Left lobe of liver (tissue), 2 donors: ENCODE measurements around the gene MCRIP2. TPM values are rescaled to one million over a fixed set of nuclear protein-coding genes. Genes with fewer than 3 reads are reported as not detected.
"Not testable (repeated sequence)": the region's sequence is repeated elsewhere in the genome, so short reads cannot be mapped to it uniquely, and the experiment has no call there.

Experiments
- ATAC-seq: fragments of 200-7000 bp; cut with Tn5 transposase; one replicate; pipeline ENCODE4 v1.9.1; 2020; ENCODE audit warnings: mild to moderate bottlenecking, moderate library complexity
- DNase-seq: peaks from one replicate; pipeline ENCODE4 v3.0.0-alpha.2; 2020; ENCODE audit warnings: low spot score
- total RNA-seq: library from RNA; stranded (reverse); gene quantifications from one replicate; pipeline ENCODE4 v1.2.1, GENCODE V29; 2021
- donor health status: DM: no; HTN: no; CAD: no; lungs with moderate emphysema.
- donor health status: DM: no; HTN: yes; CAD: no.

MCRIP2 gene, protein sequence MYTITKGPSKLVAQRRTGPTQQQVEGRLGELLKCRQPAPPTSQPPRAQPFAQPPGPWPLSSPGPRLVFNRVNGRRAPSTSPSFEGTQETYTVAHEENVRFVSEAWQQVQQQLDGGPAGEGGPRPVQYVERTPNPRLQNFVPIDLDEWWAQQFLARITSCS
- total RNA-seq: 101 TPM

DNA sequence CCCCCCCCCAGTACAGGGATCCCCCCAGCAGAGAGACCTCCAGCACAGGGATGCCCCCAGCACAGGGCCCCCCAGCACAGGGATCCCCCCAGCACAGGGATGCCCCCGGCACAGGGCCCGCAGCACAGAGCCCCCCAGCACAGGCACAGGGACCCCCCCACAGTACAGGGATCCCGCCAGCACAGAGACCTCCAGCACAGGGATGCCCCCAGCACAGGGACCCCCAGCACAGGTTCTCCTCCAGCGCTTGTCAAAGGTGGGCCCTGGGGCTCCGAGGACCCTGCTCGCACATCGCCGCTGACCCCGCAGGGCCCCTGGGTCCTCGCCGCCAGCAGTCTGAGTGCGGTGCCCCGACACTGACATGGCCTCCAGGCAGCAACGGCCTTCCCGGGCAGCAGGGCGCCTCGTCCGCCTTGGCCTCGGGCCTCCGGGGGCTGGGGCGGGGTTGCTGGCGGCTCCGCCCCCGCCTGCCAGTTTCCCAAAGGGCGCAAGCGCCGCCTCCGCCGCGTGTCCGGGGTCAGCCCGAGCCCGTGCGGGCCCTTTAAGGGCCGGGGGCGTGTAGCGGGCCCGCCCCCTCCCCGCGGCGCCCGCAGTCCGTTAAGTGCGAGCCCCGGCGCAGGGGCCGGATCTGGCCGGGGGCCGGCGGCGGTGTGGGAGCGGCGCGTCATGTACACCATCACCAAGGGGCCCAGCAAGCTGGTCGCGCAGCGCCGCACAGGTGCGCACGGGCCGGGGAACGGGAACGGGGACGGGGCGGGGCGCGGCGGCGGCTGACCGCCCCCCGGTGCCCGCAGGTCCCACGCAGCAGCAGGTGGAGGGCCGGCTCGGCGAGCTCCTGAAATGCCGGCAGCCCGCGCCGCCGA, at the start of gene MCRIP2:
MCRIP2 (plus strand) TSS at position 503 of the 863 bp plus-strand sequence; CDS start at position 667, 164 bp downstream.
- peak; percentile 64 for ATAC-seq
- peak; percentile 95 for DNase-seq

DNA sequence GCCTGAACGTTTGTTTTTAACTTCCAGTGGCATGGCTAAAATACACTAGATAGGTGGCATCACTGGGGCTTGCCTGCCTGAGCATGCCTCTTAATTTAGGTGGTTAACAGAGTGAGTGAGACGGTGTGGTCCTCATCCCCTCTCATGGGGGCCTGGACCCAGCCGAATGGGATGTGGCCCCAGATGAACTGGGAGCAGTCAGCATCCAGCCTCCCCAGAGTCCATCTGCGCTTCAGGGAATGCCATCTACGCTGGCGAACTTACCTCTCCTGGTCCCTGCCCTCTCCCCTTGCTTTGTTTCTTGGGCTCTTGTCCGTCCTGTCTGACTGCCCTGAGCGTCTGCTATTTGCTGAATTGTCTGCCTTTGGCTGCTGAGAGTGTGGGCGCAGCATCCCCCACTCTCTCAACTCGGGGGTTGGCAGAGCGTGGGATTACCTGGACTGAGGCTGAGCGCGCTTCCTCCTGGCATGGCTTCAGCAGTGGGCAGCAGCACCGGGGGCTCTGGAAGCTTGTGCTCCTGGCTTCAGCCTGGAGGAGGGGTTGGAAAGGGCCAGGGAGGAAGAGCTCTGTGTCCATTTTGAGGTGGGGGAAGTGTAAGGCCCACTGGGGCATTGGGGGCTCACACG, 49.6 kb upstream of the MCRIP2 start:
- DNase-seq (no peak), ATAC-seq (no peak)

DNA sequence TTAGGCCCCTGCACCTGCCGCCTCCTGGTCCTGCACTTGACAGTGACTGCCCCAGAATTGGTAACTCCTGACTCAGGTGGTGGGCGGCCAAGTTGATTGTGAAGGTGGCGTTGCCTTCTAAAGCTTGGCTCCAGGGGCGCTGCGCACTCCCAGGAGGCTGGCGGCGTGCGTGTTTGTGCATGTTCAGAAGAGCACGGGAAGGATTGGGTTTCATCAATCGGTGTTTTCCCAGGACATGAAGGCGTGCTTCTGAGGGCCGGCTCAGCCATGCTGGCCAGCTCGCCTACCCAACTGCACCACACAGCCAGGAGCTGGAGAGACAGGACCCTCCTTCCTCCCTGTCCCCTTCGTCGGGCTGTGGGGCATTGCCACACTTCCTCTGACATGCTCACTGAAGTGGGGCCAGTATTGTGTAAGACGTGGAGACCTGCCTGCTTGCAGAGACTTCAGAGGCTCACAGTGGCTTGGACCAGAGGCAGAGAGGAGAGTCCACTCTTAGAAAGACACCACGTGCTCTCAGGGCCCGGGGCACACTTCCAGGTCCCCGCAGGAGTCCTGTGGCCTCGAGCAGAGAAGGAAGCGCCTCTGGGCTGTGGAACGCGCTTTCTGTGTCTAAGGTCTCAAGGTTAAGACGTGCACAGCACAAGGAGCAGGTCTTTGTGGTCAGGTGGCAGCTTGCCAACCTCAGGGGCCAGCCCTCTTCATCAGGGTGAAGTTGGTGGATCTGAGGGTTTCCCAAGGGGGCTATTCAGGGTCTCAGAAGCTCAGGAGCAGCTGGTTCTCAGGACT, 48.9 kb upstream of the MCRIP2 start:
- ATAC-seq: peak; percentile 23
- DNase-seq: peak; percentile 89

DNA sequence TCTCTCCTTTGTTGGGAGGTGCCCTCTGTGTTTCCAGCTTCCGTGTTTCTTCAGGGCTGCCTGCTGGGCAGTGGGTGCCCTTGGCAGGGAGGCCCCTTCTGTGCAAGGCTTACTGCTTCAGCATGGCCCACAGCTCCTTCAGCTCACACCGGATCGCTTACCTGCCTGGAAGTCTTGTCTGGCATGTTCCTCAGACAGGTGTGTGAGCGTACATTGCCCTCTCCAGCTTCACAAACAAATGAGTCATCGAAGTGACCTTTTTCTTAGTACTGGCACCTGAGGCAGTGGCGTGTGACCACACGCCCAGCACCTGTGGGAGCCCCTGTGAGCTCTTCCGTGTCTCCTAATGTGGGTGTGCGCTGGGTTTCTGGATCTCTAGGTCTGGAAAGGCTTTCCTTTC, 48.2 kb upstream of the MCRIP2 start:
- DNase-seq (no peak), ATAC-seq (peak; percentile 8)

DNA sequence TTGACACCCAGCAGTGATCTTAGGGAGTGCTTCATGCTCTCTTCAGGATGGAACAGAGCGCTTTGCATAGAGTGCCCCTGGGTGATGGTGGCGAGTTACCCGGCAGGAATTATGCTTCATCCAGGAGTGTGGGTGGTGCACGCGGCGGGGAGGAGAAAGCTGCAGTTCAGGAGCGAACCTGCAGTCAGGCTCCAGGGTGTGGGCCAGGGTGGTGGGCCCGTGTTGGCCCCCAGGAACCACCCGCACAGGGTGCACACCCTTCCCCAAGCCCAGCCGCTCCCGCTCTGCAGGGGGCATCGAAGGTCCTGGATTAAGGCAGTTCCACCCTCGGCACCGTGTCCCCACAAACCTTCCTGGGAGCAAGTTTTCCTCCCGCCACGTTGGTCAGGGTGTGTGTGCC, 47.8 kb upstream of the MCRIP2 start:
- DNase-seq: no peak
- ATAC-seq: no peak

DNA sequence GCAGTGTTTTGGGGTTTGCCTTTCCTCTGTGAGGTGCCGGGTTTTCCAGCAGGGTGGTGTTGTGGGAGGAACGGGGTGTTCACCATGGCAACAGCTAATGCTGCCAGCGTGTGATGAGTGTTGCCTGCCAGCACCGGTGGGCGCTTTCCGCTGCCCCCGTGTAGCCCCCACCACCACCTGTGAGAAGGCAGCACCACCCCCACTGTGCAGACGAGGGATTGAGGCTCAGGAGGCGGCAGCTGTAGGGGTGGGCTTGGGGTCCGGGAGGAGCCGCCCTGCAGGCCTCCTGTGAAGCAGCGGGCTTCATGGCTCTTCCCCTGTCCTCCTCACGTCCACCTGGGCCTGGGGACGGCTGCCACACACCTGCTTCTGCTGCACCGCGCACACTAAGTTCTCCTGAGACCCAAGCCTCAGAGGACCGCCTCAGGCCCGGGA, 46.5 kb upstream of the MCRIP2 start:
- no peak for DNase-seq
- no peak for ATAC-seq

DNA sequence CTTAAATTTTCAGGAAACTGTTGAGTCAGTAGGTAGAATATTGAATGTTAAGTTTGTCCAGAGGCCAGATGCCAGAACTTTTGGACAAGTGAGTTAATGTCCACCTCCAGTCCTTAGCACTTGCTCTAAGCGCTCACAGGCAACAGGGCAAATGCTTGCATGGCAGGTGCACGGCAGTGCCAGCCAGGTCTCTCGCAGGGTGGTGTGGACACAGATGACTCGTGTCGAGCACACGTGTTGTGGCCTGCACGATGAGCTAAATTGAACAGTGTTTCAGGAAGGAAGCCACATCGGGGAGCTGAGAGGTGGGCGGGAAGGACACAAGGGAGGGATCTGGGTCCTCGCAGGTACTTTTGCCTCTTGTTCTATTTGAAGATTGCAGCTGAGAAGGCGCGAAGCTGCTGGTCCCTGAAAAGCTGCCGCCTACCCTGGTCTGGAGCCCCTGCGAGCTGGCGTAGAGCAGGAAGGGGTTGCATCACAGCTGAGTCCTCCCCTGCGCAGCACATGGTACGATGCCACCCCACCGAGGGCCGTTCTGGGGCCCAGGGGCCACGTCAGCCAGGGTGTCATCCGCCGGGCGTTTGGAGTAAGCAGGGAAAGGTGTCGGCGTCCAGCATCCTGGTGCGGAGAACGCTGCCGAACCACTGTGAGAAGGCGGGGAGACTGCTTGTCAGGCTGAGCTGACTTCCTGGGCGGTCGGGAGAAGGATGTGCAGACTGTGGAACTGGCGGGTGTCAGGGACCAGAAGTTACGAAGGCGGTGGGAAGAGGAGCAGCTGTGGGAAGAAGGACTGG, 45.5 kb upstream of the MCRIP2 start:
- ATAC-seq (peak; percentile 63), DNase-seq (peak; percentile 83)

DNA sequence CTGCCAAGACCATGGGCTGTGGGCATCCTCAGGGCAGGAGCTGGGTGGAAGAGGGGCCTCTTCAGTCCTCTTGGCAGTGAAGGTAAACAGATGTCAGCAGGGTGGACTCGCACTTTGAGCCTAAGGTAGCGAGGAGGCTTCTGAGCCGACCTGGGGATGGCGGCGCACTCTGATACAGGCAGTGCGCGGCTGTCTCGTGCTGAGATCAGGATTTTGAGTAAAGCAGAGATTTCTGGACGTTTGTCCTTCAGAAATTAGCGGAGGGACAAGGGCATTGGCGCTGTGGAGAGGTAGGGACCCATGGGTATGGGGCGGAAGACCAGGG, 44.9 kb upstream of the MCRIP2 start:
- DNase-seq: no peak
- no peak for ATAC-seq

DNA sequence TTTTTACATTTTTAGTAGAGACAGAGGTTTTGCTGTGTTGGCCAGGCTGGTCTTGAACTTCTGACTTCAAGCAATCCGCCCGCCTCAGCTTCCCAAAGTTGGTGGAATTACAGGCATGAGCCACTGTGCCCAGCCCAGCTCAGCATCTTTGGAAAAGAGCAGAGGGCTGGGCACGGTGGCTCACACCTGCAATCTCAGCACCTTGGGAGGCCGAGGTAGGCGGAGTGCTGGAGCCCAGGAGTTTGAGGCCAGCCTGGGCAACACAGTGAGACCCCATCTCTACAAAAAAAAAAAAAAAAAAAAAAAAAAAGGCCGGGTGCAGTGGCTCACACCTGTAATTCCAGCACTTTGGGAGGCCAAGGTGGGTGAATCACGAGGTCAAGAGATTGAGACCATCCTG, 44.0 kb upstream of the MCRIP2 start:
- ATAC-seq, DNase-seq: not testable (repeated sequence)

DNA sequence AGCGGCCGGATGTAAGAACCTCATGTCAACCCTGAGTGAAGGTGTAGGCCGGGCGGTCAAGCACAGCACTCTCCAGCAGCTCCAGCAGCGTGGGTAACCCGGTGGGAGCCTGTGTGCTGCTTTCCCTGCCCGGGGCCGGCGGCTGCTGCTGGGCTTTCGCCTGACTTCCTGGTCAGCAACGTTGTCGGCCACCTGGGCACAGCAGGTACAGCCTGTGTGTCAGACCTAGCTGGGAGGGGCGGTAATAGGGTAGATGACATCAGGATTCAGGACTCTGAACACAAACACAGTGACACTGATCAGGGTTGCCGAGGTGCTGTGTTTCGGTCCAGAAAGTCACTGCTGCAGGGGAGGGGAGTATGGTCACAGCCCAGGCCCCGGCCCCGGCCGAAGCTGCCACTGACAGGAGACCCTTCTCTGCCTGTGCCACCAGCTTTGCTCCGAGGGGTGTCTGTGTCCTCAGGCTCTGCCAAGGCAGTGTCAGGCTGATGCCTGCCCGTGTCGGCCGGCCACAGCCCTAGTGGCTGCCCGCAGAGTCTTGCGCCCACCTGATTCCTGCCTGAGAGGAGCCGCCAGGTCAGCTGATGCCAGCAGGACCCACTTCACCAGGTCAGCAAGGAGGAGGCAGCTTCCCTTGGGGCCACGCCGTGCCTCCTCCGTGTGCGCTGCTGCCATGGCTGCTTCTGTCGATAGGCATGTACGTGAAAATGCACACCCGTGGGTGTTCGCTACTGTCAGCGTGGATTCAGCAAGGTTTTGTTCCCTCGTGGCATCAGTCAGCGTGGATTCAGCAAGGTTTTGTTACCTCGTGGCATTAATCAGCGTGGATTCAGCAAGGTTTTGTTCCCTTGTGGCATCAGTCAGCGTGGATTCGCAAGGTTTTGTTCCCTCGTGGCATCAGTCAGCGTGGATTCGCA, 42.5 kb upstream of the MCRIP2 start:
- ATAC-seq (peak; percentile 82), DNase-seq (peak; percentile 75)

DNA sequence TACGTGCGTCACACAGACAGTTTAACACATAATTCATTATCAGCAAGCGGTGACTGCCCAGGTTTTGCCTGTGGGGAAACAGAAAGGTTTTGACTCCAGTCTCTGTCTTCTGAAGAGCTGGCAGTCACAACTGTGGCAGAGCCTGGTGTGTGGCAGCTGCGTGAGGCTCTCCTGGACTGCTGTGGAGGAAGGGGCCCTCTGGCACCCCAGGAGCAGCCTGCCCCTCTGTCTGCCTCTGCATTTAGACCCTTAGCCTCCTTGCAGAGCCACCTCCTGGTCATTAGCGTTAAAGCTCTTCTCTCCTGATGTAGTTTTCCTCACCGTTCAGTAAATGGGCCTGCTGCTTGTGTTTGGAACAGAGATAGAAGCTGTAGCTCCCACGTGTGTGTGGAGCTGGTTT, 40.8 kb upstream of the MCRIP2 start:
- ATAC-seq (peak; percentile 10), DNase-seq (no peak)

DNA sequence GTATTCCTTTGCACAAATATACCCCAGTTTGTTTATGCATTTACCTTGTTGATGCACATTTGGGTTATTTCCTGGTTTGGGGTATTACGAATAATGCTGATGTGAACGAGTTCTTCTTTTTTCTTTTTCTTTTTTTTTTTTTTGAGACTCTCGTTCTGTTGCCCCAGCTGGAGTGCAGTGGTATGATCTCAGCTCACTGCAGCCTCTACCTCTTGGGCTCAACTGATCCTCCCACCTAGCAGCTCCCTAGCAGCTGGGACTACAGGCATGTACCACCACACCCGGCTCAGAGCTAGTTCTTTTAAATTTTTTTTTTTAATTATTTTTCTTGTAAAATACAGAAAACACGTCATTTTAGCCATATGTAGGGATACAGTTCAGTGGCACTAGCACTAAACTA, 37.7 kb upstream of the MCRIP2 start:
- ATAC-seq (no peak), DNase-seq (no peak)

DNA sequence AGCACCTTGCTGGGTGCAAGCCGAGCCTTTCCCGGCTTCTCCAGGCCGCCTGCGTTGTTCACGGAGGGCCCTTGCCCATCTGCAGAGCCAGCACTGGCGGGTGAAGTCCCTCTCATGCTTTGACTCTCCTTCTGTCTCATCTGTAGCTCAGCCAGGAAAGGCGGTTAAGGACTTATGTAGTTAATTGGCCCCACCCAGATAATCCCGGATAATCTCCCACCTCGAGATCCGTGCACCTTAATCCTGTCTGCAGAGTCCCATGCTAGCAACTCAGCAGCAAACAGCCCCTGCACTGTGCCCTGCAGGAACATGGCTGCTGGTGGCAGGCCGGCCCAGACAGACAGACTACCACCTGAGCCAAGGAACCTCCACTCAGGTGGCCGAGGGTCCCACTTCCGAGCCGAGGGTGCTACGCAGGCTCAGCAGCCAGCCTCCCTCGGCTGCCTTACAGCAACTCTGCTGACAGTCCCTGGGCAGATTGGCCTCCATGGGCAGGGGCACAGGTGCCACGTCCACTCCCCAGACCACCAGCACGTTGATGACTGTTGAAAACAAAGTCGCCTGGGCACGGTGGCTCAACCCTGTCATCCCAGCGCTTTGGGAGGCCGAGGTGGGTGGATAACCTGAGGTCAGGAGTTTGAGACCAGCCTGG, 34.8 kb upstream of the MCRIP2 start:
- DNase-seq: no peak
- no peak for ATAC-seq

DNA sequence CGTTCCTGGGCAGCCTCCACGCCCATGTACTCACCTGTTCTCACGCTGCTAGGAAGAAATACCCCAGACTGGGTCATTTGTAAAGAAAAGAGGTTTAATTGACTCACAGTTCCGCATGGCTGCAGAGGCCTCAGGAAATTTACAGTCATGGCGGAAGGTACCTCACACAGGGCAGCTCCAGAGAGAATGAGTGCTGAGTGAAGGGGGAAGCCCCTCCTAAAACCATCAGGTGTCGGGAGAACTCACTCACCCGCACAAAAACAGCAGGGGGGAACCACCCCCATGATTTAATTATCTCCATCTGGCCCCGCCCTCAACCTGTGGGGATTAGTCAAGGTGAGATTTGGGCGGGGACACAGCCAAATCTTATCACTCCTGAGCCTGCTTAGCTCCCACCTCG, 33.6 kb upstream of the MCRIP2 start:
- ATAC-seq (no peak), DNase-seq (no peak)

DNA sequence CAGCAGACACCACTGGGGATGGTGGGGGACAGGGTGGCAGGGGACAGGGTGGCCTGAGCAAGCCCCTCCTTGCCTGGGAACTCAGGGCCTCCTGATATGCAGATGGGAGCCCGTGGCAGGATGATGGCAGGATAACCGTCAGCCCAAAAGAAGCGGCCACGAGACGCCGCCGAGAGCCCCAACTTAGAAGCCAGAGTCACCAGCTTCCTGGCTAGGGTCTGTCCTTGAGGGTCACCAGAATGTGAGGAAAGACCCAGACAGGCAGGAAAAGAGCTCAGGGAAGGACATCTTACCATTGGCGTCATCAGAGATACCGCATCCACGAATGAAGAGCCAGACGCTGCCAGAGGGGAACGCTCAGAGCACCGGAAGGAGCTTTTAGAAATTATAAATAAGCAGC, 32.3 kb upstream of the MCRIP2 start:
- DNase-seq (no peak), ATAC-seq (no peak)

DNA sequence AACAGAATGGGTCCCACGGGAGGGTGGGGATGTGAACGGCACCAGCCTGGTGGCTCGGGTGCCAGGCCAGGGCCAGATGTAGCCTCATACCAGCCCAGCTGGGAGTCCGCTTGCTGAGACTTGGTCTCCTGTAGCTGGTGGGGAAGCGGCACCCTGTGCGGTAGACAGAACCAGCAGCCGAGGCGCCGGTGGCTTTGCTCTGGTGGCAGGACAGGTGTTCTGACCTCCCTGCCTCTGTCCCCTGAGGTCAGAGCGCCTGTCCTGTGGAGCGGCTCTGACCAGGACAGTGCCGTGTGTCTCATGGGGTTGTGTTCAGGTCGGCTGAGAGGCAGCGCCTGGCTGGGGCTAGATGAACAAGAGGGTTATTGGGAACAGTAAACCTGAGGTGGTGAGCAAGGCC, 31.6 kb upstream of the MCRIP2 start:
- ATAC-seq (peak; percentile 69), DNase-seq (no peak)

DNA sequence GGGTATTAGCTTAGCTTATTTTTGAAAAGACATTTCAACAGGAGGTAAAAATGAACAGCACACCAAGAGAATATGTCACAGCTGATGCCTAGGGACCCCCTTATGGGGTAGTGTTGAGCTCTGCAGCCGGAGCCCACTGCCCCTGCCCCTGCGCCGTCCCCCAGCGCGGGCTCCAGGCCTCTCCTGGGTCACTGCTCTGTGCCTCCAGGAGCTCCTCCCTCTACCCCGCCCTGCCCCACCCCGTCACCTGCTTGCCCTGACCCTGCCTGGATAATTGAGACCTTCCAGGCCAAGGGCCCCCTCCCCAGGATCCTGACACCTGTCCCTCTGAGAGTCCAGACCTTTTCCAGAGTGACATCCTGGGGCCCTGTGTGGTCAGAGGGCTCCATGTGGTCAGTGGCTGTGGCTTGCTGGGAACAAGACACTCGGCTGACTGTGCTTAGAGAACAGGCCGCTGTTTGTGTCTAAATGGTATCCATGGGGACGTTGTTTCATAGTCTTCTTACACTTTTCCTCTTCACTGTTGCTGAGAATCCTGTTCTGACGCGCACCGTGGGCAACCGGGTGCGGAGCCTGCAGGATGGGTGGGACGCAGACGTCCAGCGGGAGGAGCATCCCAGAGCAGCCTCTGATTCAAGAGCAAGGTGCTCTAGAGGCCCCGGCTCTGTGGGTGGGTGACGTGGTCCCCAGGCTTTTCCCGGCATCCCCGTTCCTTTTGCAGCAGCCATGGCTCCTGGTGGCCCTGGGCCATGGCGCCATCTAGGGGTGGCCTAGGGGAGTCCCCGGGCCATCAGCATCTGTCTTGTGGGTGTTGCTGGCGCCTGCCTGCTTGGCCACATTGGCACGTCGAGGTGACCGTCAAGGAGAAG, 30.9 kb upstream of the MCRIP2 start:
- DNase-seq: peak; percentile 65
- peak; percentile 85 for ATAC-seq

DNA sequence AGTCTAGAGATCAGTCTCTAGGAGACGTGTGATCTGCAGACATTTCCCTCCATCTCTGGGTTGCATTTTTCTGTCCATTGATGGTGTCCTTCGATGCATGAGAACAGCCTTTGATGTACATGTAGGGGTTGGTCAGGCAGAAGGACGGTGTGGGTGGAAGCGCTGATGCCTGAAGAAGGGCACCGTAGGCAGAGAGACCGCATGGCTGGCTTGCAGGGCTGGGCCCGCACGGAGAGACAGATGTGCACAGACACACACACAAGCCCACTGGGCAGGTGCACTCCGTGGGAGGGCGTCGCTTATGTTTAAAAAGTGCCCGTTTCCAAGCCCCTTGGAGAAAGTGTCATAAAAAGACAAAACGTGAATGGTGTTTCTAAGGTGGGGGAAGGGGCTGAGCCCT, 26.5 kb upstream of the MCRIP2 start:
- ATAC-seq (no peak), DNase-seq (no peak)
